Amniotic stem cell (primary cell): ENCODE measurements around the gene NKPD1.
"Not testable (repeated sequence)": the region's sequence is repeated elsewhere in the genome, so short reads cannot be mapped to it uniquely, and the experiment has no call there.

Source experiments
- DNase-seq: peaks from one replicate; lab custom pipeline; 2025; lab: John Stamatoyannopoulos, UW

NKPD1 gene

DNA sequence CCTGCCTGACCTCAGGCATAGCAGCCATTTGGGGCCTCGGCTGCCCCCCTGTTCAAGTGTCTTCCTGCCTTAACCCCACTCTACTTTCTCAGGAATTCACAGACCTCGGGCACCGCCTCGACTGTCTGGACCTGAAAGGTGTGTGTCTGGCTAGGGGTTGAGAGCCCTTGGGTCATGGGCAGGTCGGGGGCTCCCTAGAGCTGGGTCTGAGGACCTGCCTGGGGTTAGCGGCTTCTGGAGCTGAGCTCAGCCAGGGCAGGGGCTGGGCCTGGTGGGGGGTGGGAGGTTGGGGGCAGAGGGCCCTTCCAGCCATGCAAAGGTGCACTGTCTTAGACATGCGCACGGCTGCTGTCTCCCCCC, 20.7 kb downstream of the NKPD1 start:
- no peak for DNase-seq

DNA sequence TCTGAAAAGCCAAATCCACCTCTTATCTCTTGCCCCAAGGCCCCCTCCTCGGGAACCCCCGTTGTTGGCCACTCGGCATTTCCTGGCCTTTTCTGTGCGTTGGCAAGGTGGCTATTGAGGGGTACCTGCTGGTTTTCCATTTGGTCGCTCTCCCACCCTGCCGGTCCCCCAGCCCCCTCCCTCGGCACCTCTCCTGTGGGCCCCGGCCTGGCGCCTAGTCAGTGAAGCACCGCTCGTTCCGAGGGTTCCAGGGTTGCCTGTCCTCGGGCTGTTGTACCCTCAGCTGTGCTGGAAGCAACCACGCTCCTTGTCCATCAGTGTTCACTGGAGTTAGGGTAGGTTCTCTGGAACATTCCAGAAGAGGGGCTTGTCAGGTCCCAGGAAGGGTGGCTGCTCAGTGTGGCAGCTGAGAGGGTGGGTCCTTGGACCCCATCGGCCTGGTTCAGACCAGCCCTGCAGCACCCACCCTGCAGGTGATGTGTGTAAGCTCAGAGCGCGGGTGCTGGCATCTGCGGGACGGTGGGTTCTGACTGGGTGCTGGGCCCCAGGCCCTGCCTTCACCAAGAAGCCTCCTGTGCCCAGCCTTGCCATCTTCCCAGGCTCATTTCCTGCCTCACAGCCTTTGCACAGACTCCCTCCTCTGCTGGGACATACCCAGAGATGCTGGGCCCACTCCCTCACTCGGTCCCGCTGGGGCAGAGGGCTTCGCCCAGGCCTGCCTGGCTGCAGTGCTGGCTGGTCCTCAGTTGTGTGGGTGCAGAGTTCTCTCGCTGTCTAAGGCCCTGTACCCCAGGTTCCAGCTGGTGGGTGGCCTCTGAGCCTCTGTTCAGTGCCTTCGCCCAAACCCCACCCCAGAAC, 21.3 kb downstream of the NKPD1 start:
- no peak for DNase-seq

DNA sequence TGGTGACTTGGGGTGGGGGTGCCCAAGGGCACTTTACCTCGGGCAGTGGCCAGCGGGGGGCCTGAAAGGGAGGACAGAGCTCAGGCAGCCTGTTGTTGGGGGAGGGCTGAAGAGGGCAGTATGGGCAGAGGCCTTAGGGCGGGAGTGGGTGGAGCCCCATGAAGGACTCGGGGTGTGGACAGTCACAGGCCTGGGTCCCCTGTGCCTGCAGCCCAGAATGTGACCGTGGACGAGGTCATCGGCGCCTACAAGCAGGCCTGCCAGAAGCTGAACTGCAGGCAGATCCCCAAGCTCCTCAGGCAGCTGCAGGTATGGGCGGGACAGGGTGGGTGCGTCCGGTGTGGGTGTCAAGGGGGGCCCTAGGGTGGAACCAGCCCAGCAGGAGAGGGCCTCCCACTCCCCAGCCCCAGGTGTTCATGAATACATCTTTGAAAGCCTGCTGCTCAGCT, 22.5 kb downstream of the NKPD1 start:
- DNase-seq = no peak

DNA sequence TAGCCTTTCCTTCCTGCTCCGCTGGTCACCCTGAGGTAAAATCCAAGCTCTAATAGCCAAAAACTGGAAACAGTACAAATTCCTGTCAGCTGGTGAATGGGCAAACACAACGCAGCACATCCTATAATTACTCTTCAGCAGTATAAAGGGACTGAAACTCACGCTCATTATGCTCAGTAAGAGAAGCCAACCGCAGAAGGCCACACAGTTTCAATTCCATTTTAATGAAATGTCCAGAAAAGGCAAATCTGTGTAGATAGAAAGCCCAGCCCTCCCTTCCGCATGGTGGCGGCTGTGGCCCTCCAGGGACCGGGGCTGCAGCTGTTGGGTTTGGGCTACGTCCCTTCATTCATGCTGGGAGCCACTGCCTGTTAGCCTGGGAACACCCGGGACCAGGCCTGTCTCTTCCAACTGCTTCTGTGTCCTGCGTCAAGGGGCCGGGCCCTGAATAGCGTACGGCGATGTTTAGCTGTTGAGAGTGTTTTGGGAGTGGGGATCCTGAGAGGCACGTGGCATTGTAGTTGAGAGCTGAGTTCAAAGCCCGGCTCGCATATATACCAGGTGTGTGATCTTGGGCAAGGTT, 23.5 kb downstream of the NKPD1 start:
- DNase-seq = no peak

DNA sequence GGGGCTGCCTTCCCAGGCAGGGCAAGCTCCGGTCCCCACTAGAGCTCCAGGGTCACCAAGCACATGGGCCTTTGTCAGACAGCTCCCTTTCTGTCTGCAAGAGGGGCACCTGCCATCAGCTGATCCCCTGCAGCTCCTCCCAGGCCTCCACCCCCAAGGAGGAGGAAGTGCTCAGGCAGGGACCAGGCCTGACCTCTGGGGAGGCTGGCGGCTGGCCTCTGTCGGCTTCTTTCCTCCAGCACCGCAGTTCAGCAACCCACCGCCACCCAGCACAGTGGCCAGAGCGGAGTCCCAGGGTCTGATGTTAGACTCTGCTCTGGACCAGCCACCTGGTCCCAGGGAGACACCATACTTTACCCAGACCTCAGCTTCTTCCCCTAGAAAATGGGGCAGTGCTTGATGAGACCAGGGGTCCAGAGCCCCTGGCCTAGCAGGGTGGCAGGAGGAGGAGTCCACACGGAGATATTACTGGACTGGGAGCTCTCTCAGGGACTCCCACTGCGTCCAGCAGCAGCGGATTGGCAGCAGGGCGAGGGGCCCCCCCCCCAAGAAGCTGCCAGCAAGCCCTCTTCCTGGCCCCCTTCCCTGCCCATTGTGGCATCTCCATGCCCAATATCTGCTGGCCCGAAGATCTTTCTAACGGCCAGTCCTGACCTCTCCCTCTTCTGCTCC, 24.1 kb downstream of the NKPD1 start:
- DNase-seq = no peak

DNA sequence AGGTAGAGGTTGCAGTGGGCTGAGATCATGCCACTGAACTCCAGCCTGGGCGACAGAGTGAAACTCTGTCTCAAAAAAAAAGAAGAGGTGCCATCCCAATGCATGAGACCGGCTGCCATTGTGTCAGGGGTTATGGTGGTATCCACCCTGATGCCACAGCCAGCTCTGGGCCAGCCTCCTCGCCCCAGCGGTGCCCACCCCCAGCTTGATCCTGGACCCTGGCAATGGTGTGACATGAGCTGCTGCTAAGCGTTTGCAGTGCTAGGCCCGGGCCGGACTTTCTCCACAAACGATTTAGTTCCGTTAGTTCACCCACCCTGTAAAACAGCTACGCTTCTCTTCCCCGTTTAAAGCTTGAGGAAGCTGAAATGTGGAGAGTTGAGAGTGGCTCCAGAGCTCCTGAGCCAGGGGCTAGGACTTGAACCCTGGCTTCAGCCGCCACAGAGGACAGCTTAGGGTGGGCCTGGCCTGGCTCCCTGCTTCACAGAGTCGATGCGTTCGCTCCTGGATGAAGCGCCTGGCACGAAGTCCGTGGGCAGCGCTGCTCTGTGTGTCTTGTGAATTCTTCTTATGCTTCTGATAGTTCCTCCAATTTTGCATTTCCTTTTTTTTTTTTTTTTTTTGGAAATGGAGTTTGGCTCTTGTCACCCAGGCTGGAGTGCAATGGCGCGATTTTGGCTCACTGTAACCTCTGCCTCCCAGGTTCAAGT, 25.5 kb downstream of the NKPD1 start:
- DNase-seq = no peak

DNA sequence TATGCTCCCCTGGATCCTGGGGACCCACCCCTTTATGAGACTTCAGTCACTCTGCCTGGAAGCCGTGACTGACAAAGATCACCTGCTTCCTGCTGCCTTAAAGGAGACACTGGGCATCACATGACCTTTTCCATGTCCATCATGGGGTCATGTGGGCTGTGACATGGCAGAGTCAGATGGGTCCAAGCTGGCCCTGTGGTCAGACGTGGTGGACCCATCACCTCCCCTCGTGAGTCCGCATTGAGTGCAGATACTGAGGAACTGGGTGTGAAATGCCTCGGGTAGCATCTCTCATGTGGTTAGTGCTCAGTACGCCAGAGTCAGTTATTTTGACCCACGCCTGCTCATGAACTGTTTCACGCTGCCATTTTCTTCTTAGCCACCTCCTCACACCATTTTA, 27.1 kb downstream of the NKPD1 start:
- DNase-seq = no peak

DNA sequence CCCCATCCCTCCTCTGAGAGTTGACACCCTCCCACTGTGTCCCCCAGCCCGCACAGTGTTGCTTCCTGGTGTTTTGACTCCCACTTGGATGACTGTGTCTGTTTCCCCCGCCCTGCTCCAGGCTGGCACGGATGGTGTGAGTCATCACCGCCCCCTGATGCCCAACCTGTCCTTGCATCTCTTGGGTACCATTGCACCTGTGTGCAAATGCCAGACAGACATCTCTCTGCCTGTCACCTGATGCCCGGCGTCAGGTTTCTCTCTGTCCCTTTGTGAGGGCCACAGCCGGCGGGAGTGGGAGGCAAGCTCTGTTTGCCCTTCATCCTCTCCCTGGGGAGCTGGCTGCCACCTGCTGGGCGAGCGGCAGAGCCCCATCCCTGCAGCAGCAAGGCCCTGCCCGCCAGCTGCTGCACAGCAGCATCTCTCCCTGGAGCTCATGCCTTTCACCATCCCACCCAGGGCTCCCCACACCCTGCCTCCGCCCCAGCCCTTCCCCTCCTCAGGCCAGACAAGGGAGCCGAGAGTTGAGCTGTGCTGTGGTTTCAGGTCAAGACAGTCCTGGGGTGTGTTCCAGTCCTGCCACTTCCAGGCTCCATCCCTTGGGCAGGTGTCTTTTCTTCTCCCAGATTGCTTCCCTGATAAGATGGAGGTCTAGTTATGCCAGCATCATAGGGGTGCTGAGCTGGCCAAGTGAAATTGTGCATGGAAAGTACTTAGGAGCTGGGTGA, 29.7 kb downstream of the NKPD1 start:
- no peak for DNase-seq

DNA sequence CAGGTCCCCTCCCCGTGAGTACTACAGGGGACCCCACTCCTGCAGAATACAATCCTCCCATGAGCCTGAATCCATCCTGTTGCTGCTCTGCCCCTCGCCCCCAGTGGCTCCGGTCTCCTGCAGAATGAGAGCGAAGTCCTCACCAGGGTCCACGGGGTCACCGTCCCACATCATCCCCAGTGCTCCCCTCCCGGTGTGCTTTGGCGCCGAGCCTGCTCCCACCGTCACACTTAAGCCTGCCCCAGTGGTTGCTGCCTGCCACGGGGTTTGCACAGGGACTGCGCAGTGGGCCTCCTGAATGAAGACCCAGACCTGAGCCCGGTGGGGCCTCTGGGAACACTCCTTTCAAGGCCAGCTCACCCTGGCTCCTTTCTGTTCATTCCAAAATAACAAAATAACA, 30.5 kb downstream of the NKPD1 start:
- DNase-seq = no peak

DNA sequence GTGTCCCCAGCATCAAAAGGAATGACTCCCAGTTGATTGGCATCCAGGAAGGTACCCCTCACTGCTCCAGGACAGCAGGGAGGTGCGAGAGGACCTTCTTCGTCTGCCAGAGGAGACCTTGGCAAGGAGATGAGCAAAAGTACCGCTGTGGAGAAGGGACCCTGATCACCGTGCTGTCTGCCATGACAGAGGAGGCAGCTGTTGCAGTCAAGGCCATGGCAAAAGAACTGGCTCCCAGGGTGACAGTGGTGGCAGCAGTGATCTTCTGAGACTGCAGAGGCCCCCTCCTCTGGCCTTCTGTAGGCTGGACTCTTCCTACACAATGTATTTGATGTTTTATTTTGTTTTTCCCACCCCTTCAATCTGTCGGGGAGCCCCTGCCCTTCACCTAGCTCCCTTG, 32.0 kb downstream of the NKPD1 start:
- no peak for DNase-seq

DNA sequence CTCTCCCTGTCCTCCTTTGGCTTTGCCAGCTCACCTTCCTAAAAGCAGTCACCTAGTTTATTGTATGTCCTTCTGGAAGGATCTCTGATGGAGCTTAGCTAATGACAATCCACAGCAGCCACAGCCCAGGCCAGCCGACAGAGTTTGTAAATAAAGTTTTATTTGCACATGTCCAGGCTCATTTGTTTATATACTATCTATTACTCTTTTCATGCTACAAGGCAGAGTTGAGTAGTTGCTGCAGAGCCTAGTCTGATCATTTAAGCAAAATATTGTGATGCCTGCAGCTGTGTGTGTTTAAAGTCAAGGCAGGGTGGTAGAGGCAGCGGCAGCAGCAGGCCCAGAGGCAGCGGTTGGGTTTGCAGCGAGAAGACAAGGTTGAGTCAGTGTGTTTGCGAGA, 32.6 kb downstream of the NKPD1 start:
- no peak for DNase-seq

DNA sequence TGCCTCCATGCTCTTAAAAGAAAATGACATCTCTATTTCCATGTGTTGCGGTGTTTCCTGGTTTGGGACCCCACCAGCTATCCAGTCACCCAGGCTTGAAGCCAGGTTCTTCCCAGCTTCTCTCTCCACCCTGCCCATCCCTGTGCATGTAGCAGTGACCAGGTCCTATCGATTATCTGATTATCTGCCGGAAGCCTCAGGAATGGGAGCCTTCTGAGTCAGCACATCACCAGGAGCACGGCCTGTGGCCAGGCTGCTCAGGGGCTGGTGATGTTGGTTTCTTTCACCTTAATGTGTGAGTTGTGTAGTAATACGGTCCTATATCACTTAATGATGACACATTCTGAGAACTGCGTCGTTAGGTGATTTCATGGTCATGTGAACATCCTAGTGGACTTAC, 34.1 kb downstream of the NKPD1 start:
- no peak for DNase-seq

DNA sequence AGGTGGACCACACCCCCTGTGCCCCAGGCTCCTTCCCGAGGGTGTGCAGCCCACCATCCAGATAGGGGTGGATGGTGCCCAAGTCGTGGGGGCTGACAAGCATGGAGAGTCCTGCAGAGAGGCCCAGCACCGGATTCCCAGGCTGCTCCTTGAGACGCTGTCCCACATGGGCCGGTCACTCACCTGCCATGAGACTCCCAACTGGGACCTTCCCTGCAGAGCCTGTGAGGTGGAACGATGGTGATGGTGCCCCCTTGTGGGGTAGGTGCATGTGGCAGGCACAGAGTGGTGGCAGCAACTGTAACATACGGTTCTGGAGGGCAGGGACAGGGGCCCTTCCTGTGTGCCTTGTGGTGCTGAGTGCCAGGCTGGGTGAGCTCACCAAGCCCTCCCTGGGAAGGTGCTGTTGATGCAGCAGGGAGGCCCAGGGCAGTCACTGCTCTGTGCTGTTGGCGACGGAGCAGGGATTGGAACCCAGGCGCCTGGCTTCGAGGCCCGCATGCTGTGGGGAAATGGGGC, 34.7 kb downstream of the NKPD1 start:
- no peak for DNase-seq

DNA sequence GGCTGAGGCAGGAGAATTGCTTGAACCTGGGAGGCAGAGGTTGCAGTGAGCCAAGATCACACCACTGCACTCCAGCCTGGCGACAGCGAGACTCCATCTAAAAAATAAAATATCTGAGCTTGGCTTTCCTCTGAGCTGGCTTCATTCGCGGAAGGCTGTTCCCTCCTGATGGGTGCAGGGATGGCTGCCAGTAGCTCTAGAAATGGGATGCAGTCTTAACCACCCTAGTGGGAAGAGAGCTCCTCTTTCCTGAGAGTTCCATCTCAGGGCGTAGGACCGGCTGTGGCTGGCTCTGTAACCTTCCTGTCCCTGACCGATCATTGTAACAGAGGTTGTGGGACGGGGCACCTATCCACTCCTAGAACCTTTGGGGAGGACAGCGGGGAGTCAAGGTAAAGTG, 35.4 kb downstream of the NKPD1 start:
- no peak for DNase-seq

DNA sequence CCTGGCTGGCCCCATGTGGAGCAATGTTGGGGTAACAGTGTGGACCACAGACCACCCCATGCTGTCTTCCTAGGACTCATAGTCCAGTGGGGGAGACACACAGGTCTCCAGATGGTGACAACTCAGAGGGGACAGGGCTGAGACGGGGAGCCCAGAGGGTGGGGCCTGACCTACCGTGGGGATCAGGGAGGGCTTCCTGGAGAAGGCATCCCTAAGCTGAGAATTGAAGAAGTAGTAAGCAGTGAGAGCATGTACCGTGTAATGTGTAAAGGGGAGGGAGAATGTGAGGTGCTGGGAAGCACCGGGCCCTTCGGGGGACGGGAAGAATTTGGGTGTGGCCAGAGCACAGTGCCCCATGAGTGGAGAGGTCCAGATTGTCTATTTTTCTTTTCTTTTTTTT, 36.8 kb downstream of the NKPD1 start:
- no peak for DNase-seq

DNA sequence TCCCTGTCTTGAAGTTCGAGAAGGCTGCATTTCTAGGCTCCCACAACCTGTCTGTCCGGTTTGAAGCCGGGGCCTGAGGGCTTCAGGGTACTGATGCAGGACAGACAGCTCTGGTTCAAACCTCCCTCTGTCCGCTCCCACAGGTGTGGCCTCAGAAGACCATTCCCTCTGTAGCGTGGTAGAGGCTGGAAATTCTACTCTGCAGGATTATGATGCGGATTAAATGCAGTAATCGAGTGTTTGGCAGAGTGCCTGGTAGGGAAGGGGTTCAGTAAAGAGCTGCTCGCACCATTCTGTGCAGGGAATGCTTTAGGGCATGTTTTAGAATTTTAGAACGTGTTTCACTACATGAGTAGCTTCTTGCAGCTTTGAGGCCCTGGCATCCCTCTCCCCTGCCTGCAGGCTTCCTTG, 37.3 kb downstream of the NKPD1 start:
- no peak for DNase-seq

DNA sequence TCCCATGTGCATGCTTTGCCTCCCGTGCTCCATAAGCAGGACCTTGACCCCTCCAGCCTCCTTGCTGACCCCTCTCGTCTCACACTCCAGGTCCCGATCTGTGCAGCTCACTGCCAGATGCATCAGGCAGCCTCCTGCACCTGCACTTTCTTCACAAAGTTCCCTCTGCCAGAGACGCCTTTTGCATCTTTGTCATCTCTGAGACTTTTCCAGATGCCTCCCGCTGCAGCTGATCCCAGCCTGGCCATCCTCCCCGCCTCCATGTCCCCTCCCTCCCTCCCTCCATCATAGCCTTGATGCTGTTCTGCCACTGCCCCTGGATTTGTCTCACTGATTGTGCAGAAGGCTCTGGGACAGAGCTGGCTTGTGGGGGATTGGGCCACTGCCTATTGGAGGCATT, 38.0 kb downstream of the NKPD1 start:
- no peak for DNase-seq

DNA sequence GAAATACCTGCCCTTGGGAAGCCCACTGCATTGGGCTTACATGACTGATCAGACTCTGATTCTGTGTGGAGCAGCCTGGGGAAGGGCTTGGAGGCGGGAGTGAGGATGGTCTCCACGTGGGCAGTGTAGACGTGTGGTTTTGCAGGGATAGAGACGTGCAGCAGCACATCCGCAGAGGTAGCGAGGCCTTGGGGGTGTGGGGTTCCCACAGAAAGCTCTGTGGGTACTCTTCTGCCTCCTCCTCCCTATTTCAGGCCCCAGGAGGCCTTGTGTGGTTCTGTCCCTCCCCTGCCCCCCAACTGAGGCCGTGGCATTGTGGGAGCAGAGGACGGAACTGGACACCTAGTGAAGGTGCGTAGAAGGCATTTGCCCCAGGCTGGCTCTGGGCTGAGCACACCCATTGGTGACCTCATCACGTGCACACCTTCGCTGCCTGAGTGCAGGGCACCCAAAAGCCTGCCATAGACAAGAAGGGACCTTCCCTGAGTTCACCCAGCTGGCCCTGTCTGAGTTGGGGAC, 38.9 kb downstream of the NKPD1 start:
- no peak for DNase-seq

DNA sequence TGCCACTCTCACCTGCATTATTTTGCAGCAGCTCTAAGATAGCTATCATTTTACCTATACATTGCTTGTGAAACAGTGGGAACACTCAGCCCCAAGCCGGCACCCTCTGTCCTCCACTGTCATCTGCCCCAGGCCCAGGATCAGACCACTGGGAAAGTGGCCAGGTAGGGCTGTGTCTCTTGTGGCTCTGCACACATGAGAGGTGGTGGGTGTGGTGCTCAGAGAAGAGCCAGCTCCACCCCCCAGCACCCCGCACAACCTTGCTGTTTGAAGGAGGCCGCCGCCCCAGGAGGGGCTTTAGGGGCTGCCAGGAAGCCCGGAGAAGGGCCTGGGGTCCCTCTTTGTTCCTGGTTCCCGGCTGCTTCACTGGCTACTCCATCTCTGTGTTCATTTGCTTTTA, 41.2 kb downstream of the NKPD1 start:
- no peak for DNase-seq

DNA sequence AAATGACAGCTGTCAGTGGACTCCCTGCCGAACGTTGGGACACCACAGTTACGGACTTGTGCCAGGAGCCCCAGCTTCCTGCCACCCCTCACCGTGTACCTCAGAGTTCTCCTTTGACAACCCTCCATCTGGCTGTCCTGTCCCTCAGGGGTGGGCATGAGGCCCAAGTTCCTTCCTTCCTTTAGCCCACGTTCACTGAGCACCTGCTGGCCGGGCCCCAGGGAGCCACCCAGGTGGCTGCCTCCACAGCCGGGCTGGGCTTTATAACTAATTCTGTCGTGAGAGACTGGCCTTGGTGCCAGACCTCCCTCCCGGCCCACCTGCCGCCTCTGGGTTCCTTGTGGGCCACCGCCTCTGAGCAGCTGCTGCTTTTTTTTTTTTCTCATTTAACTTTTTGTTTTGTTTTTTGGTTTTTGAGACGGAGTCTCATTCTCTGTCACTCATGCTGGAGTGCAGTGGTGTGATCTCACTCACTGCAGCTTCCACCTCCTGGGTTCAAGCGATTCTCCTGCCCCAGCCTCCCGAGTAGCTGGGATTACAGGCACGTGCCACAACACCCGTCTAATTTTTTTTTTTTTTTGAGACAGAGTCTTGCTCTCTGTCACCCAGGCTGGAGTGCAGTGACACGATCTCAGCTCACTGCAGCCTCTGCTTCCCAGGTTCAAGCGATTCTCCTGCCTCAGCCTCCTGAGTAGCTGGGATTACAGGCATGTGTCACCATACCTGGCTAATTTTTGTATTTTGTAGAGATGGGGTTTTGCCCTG, 42.0 kb downstream of the NKPD1 start:
- DNase-seq = not testable (repeated sequence)

DNA sequence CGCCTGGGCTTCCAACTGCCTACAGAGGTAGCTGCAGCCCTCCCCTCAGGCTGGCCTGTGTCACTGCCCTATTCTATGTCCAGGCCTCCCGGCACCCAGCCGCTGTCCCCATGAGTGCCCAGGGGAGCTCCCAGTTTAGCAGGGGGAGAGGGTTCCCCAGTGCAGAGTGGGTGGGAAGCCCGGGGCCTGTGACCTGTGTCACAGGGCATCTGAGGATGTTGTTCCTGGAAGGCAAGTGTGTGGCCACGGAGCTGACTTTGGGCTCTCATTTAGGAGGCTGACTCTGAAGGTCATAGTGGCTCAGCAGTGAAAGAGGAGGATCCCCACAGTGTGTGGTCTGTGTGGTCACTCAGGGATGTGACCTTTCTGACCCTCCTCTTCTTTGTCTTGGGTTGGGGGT, 42.7 kb downstream of the NKPD1 start:
- DNase-seq = no peak
